ENCODE results near the gene PGLYRP4. TPM values are rescaled to one million over a fixed set of nuclear protein-coding genes. Genes with fewer than 3 reads are reported as not detected.

PGLYRP4 gene
- total RNA-seq, 1 donor from 2014 or later, result not detected

DNA sequence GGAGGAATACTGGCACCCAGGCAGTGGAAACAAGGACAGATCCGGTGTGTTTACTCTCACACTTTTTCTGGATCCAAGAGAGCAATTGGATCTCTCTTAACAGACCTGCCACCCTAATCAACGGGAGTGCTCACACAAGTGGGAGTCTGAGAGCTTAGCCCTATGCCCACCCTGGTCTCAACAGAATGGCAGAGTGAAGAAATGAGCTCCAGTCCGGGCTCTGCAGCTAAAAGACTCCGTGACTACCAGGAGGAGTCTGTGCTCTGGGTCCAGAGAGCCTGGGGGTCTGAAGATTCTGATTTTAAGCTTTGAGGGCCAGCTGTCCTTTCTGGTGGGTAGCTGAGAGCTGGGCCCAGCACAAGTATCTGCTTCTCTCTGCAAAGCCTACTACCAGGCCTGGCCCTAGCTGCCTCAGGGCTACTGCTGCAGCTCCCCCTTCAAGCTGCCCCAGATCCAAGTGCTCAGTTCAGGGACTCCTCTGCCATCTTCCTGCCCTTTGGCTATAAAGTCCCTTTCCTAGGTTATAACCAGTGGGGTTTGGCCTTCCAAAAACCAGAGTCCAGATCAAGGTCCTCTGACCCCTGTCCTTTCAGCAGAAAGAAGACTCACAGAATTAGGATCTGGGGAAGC lies 13.0 kb upstream of the PGLYRP4 start:
- no peak for TF ChIP-seq CTCF (IDR thresholded peaks at IDR 0.05; ENCODE audit: insufficient read depth, low read length, severe bottlenecking)
- Histone ChIP-seq H3K36me3 (ENCODE audit: control insufficient read depth, insufficient read depth, low read length) (no peaks in the 10 kb centered on the region), H3K4me3 (ENCODE audit: low read depth, low read length) (no peak overlapping the region), H3K27me3 (ENCODE audit: control insufficient read depth, insufficient read depth, low read length) (no peaks in the 10 kb centered on the region)
- DNase-seq (ENCODE audit: low read depth), result no peak
- no peak for FAIRE-seq

DNA sequence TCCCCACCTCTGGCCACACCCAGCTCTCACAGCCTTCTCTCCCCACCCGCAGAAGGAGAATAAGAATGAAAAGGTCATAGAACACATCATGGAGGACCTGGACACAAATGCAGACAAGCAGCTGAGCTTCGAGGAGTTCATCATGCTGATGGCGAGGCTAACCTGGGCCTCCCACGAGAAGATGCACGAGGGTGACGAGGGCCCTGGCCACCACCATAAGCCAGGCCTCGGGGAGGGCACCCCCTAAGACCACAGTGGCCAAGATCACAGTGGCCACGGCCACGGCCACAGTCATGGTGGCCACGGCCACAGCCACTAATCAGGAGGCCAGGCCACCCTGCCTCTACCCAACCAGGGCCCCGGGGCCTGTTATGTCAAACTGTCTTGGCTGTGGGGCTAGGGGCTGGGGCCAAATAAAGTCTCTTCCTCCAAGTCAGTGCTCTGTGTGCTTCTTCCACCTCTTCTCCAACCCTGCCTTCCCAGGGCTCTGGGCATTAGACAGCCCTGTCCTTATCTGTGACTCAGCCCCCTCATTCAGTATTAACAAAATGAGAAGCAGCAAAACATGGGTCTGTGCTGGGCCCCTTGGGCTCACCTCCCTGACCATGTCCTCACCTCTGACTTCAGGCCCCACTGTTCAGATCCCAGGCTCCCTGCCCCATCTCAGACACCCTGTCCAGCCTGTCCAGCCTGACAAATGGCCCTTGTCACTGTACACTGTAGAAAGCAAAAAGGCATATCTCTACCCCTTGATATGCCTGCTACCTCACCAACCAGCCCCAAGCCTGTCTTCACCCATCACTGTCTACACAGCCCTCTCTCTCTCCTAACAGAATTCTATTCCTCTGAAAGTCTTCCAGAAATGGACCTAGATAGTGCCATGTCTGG lies 12.2 kb upstream of the PGLYRP4 start:
- FAIRE-seq (no peak), DNase-seq (ENCODE audit: low read depth) (no peak)
- TF ChIP-seq CTCF (IDR thresholded peaks at IDR 0.05; ENCODE audit: insufficient read depth, low read length, severe bottlenecking), result no peak
- Histone ChIP-seq H3K36me3 (ENCODE audit: control insufficient read depth, insufficient read depth, low read length) (no peaks in the 10 kb centered on the region), H3K4me3 (ENCODE audit: low read depth, low read length) (no peak overlapping the region), H3K27me3 (ENCODE audit: control insufficient read depth, insufficient read depth, low read length) (no peaks in the 10 kb centered on the region)

GRCh38 chr1:153360190-153360589 lies 11.5 kb upstream of the PGLYRP4 start:
- Histone ChIP-seq H3K36me3 (ENCODE audit: control insufficient read depth, insufficient read depth, low read length) (no peaks in the 10 kb centered on the region), H3K27me3 (ENCODE audit: control insufficient read depth, insufficient read depth, low read length) (no peaks in the 10 kb centered on the region), H3K4me3 (ENCODE audit: low read depth, low read length) (no peak overlapping the region)
- DNase-seq (ENCODE audit: low read depth), result no peak
- FAIRE-seq, result no peak
- TF ChIP-seq CTCF (IDR thresholded peaks at IDR 0.05; ENCODE audit: insufficient read depth, low read length, severe bottlenecking), result no peak

DNA sequence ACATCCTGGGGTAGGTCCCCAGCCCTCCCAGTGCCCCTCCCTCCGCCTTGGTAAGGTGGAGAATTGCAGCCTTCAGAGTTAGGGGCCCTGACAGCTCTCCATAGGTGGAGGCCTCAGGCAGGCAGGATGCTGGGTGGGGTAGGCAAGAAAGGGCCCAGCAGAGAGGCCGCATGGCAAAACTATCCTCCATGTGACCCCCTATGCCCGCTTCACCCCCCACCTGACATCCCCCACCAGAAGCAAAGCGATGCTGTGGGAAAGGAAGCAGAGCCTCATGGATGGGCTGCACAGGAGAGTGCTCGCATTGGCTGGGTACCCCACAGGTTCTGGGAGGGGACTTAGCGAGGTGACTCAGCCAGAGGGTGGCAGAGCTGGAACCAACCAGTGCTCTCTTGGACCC lies 10.6 kb upstream of the PGLYRP4 start:
- TF ChIP-seq CTCF (IDR thresholded peaks at IDR 0.05; ENCODE audit: insufficient read depth, low read length, severe bottlenecking), result no peak
- FAIRE-seq (no peak), DNase-seq (ENCODE audit: low read depth) (no peak)
- no peaks in the 10 kb centered on the region for H3K36me3 ChIP-seq (ENCODE audit: control insufficient read depth, insufficient read depth, low read length)
- H3K4me3 ChIP-seq (ENCODE audit: low read depth, low read length), result no peak overlapping the region
- no peaks in the 10 kb centered on the region for H3K27me3 ChIP-seq (ENCODE audit: control insufficient read depth, insufficient read depth, low read length)

GRCh38 chr1:153358691-153358975 lies 10.0 kb upstream of the PGLYRP4 start:
- Histone ChIP-seq H3K4me3 (ENCODE audit: low read depth, low read length) (peak overlapping the region; percentile 17), H3K27me3 (ENCODE audit: control insufficient read depth, insufficient read depth, low read length) (no peaks in the 10 kb centered on the region), H3K36me3 (ENCODE audit: control insufficient read depth, insufficient read depth, low read length) (no peaks in the 10 kb centered on the region)
- TF ChIP-seq CTCF (IDR thresholded peaks at IDR 0.05; ENCODE audit: insufficient read depth, low read length, severe bottlenecking), result no peak
- no peak for FAIRE-seq
- DNase-seq (ENCODE audit: low read depth), result no peak
